GM18858 (cell line): Measurements from ENCODE around the gene CCS.
"Not testable (repeated sequence)": the region's sequence is repeated elsewhere in the genome, so short reads cannot be mapped to it uniquely, and the experiment has no call there.

Experiments
- ATAC-seq: cut with Tn5 transposase; IDR thresholded peaks from one replicate; pipeline ENCODE4 v1.9.1; 2021; ENCODE audit not compliant: unreplicated experiment

Gene CCS

GRCh38 chr11:66561178-66561974 is 31.6 kb upstream of the CCS start:
- ATAC-seq = no peak

DNA sequence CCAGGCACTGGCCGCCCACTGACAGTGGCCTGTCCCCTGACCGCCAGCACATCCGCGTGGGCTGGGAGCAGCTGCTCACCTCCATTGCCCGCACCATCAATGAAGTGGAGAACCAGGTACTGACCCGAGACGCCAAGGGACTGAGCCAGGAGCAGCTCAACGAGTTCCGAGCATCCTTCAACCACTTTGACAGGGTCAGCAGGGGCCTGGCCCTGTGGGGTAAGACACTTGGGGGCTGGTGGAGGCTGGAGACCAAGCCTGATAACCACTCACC is 31.1 kb upstream of the CCS start:
- no peak for ATAC-seq

DNA sequence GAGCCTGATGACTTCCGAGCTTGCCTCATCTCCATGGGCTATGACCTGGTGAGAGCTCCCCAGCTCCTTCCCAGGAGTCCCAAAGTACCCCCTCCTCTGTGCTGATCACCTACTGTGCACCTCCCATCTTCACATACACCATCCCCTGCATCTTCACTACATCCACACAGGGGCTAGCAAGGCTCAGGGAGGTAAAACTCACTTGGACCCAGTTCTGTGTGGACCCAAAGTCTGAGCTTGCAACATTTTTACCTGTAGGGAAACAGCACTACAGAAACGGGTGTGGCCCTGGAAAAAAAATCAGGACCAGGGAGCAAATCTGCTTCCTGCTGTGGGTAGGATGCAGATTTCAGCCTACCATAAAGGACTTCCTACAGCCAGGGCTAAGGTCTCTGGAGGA is 30.7 kb upstream of the CCS start:
- ATAC-seq = no peak

- ATAC-seq = no peak
These were observed 29.9 kb upstream of the CCS start for GRCh38 chr11:66562907-66563583.

DNA sequence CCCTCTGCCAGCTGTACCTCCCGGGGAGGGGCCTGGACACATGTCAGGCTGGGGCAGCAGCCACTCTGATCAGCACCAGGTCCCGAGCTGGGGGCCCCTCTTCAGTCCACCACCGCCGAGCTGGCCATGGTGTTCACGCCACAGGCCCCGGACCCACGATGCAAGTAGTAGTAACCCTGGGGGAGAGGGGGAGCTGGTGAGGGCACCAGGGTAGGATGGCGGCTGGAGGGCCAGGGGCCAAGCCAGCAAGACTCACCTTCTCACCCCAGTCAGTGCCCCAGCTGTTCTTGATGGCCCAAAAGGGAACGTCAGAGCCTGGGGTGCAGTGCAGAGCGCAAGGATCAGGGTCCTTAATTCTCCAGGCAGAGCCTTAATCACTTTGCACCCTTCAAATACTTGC is 29.2 kb upstream of the CCS start:
- ATAC-seq = no peak

GRCh38 chr11:66564538-66564937 is 28.4 kb upstream of the CCS start:
- ATAC-seq = no peak

DNA sequence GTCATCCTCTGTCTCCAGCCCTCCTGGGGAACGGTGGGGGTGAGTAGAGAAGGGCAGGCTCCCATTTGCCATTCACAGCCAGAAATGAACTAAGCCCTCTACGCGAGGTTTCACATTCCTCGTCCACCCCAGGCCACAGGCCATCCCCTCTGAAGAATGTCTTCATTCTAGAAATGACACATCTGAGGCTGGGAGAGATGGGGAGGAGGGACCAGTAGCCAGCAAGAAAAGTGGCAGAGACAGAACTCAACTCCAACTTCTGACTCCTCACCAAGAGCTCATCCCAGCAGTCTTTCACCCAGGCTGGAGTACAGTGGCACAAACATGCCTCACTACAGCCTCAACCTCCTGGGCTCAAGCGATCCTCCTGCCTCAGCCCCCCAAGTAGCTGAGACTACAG is 28.0 kb upstream of the CCS start:
- ATAC-seq = no peak

DNA sequence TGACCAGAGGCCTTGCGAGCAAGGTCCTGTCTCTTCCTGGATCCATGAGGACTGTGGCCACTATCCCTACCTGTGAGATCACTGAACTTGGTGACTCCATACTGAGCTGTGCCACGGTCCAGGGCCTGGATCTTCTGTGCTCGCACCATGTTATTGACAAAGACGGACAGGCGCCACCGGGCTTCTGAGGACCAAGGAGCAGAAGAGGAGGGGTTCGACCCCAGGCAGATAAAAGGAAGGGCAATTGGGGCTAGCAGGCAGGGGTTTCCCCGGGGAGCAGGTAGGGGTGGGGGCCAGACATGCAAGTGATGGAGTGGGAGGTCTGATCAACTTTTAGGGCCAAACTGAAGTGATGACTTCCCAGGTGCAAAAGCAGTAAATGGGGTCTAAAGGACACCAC is 26.8 kb upstream of the CCS start:
- no peak for ATAC-seq

DNA sequence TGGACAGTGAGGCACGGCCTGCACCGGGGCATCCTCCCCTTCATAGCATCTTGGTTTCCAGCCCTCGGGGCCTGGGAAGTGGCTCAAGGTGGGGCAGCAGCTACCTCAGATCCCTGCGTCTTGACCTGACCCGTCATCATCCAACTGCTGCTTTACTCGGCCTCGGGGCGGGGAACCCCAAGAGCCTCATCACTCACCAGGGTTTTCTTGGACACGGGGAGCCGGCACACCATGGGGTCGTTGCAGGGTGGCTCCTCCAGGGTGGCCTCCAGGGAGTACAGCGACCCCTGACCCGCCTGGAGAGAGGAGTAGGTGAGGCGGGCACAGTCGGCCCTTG is 25.2 kb upstream of the CCS start:
- no peak for ATAC-seq

- no peak for ATAC-seq
These were observed 24.7 kb upstream of the CCS start, which contains the start of gene CTSF for GRCh38 chr11:66568124-66568916. TSS of gene CTSF (minus strand) at chr11:66568606. CDS start at chr11:66568486, 120 bp downstream.

- no peak for ATAC-seq
These were observed 23.9 kb upstream of the CCS start for GRCh38 chr11:66569076-66569475.

- ATAC-seq = no peak
These were observed 22.7 kb upstream of the CCS start for GRCh38 chr11:66570079-66570849.

GRCh38 chr11:66570850-66571180 is 22.2 kb upstream of the CCS start:
- no peak for ATAC-seq

DNA sequence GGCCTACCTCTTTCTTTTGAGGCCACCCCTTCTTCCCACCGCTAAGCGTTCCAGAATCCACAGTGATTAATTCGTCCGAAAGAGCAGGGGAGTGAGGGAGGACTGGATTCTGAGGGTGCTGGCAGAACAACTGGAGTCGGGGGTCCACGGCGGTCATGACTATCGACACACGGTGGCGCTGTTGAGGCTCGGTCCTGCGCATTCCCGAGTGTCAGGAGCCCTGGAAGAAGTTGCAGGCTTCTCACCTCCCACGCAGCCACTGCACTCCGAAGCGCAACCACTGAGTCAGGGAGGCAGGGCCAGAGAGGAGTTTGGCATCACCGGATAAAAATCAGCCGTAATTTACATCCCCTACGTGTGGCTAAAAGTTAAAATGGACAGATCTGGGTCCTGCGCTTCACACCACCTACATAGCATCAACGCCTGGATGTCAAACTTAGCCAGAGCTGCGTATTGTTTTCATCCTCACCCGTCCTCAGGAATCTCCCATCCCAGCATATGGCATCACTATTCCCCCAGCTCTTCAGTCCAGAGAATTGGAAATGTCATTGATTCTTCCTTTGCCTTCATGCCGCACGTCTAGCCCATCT is 13.9 kb upstream of the CCS start:
- ATAC-seq = no peak

GRCh38 chr11:66580803-66581202 is 12.2 kb upstream of the CCS start:
- ATAC-seq = no peak

GRCh38 chr11:66581261-66581660 is 11.7 kb upstream of the CCS start:
- ATAC-seq = no peak

- ATAC-seq = not testable (repeated sequence)
These were observed 10.3 kb upstream of the CCS start for GRCh38 chr11:66582565-66583147.

- not testable (repeated sequence) for ATAC-seq
These were observed 7.5 kb upstream of the CCS start for GRCh38 chr11:66585447-66585846.

DNA sequence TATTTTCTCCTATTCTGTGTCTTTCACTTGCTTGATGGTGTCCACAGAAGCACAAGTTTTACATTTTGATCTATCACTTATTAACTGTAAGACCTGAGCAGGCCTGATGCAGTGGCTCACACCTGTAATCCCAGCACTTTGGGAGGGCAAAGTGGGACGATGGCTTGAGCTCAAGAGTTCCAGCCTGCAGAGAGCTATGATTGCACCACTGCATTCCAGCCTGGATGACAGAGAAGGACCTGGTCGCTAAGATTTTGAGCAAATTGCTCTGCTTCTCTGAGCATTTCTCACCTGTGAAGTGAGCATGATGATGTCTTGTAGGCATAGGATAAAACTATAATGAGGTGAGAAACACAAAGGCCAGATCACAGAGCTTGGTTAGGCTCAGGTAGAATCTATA is 6.8 kb upstream of the CCS start:
- ATAC-seq = no peak

DNA sequence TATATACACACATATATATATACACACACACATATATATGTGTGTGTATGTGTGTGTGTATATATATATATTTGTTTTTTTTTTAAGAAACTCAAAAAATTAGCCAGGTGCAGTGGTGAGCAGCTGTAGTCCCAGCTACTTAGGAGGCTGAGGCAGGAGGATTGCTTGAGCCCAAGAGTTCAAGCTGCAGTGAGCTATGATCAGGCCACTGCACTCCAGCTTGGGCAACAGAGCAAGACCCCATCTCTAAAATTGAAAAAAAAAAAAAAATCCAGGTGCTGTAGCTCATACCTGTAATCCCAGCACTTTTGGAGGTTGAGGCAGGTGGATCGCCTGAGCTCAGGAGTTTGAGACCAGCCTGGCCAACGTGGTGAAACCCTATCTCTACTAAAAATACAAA is 3.7 kb upstream of the CCS start:
- not testable (repeated sequence) for ATAC-seq
